Activated CD4-positive, alpha-beta T cell treated with anti-CD3 and anti-CD28 coated beads for 48 hours (primary cell): ENCODE measurements around the gene DOC2A.
"Not testable (repeated sequence)": the region's sequence is repeated elsewhere in the genome, so short reads cannot be mapped to it uniquely, and the experiment has no call there.

Source experiments
- DNase-seq: peaks from one replicate; pipeline ENCODE4 v3.0.0-alpha.2; 2020

Gene DOC2A

DNA sequence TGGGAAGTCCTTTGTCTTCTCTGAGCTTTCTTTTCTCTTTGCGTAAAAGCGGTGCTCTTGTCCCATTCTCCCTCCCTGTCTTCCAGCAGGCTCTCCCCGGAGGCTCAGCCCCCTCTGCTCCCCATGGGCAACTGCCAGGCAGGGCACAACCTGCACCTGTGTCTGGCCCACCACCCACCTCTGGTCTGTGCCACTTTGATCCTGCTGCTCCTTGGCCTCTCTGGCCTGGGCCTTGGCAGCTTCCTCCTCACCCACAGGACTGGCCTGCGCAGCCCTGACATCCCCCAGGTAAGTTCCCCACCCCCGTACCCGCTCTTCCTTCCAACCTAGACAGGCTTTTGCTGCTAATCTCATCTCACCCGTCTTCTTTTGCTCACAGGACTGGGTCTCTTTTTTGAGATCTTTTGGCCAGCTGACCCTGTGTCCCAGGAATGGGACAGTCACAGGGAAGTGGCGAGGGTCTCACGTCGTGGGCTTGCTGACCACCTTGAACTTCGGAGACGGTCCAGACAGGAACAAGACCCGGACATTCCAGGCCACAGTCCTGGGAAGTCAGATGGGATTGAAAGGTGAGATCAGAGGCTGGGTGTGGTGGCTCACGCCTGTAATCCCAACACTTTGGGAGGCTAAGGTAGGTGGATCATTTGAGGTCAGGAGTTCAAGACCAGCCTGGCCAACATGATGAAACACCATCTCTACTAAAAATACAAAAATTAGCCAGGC is 47.6 kb downstream of the DOC2A start:
- DNase-seq = no peak

DNA sequence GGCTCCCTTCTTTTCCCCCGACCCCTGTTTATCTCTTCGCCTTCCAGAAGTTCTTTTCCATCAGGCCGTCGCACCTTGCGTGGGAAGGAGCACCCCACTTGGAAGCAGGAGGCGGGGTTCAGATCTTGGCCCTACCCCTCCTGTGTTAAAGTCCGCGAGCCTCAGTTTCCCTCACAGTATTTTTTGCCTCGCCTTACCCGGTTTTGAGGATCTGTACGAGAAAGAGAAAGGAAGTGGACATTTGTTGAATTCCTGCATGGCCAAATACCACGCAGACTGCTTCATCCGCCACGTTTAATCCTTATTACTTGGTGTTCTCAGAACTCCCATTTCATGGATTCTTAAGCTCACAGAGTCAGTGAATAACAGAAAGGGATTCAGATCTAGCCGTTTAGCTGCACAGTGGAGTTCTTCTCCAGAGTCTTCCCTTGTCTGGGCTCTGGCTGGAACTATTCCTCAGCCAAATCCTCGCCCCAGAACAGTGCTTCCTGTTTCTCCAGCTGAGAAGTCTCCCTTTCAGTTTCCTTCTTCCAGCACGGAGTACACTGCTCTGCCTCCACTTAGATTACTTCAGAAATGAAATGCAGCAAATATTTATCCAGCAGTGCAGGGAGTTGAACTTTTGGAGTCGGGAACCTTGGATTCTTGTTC is 48.4 kb downstream of the DOC2A start:
- DNase-seq = no peak

DNA sequence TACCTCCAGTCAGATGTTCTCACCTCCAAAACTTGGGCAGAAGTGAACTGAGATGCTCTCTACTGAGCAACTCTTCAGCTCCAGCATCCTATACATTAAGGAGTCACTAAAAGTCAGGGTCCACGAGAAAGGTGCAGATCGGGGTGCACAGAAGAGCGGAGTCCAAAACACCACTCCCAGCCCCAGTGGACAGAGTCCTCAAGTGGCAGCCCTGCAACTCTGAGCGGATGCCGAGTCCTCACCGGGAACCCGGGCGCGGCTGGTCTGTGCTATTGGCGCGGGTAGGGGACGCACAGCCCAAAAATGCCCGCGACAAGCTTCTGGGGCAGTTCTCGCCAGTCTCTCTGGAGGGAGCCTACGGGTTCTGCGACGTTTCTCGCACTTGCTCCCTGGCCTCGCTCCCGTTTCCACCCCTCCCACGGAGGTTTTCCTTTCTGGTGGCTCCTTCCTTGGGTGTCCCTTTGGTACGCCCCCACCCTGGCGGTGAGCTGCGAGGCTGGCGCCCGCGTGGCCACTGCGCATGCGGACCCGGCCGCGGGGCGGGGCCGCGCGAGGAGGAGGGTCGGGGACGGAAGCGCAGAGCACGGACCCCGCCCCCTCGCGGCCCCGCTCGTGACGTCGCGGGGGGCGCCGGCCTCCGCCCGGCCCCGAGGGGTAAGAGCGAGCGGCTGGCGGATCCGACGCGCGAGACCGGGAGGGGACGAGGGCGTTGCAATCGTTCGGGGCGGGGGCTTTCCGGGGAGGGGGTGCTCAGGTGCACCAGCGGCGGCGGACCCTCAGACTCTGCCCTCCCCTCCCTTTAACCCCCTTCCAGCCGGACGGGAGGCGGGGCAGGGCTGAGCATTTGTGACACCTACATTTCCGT is 49.1 kb downstream of the DOC2A start, which contains the start of gene TMEM219:
Gene TMEM219, plus strand, starts transcription at position 601 of the 865 bp plus-strand sequence. CDS start 1,065 bp downstream, outside the sequence.
- DNase-seq = peak; percentile 93

DNA sequence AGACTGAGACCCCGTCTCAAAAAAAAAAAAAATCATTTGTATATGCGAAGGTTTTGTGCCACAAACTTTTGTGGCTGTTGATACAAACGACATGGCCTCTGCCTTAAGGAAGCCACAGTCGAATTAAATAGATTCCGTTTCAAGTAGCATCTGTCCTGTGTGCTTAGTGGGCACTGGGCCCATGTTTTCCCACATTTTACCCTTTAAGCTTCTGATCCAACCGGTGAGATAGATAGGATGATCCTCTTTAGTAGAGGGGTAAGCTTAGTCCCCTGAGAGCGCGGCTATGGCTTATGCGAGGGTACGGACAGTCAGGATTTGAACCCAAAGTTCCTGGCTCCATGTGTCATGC is 49.7 kb downstream of the DOC2A start:
- DNase-seq = no peak

DNA sequence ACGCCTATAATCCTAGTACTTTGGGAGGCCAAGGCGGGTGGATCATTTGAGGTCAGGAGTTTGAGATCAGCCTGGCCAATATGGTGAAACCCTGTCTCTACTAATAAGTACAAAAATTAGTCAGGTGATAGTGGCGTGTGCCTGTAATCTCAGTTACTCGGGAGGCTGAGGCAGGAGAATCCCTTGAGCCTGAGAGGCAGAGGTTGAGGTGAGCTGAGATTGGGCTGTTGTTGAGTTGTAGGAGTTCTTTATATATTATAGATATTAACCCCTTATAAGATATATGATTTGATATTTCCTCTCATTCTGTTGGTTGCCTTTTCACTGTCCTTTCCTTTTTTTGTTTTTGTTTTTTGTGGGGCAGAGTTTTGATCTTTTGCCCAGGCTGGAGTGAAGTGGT is 51.0 kb downstream of the DOC2A start:
- DNase-seq = not testable (repeated sequence)

DNA sequence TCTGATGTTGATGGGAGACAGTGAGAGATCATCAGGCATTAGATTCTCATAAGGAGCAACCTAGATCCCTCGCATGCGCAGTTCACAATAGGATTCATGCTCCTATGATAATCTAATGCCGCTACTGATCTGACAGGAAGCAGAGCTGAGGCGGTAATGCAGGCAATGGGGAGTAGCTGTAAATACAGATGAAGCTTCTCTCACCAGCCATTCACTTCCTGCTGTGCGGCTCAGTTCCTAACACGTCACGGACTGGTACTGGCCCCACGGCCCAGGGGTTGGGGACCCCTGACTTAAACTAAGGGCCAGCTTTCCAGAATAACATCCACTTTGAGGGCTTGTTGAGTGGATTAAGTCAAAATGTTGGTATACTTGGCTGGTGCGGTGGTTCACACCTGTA is 51.5 kb downstream of the DOC2A start:
- DNase-seq = no peak

DNA sequence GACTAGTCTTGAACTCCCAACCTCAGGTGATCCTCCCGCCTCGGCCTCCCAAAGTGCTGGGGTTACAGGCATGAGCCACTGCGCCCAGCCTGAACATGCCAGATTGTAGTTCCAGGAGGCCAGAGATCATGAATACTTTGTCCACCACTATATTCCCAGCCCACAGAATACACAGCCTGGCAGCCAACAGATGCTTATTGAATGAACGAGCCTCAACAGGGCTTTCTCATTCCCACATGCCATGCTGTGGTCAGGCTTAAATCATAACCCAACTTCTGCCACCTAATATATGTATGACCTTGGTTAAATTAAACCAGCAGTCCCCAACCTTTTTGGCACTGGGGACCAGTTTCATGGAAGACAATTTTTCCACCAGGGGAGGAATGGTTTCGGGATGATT is 52.1 kb downstream of the DOC2A start:
- DNase-seq = no peak
